GM12864 (cell line): ENCODE results near the gene GLYATL1B.

Experiments
- DNase-seq: peaks from one replicate; pipeline ENCODE4 v3.0.0-alpha.2; 2011; ENCODE audit warnings: low read depth
- H3K4me3 ChIP-seq: 2 replicates; pipeline ENCODE4 v1.5.1; 2011; ENCODE audit warnings: mild to moderate bottlenecking, low read depth, low read length, control low read depth
- CTCF ChIP-seq: IDR thresholded peaks from 2 replicates; pipeline ENCODE4 v1.5.1; 2011; ENCODE audit warnings: low read depth, mild to moderate bottlenecking, moderate library complexity, low read length, control low read depth, inconsistent platforms; ENCODE audit errors: missing control alignments

The GLYATL1B gene

GRCh38 chr11:59141191-59141590, 55.1 kb downstream of the GLYATL1B start:
- H3K4me3 ChIP-seq, result no peak overlapping the region
- no peak for DNase-seq
- TF ChIP-seq CTCF, result no peak

- H3K4me3 ChIP-seq, result peak overlapping the region; percentile 85
- no peak for TF ChIP-seq CTCF
- DNase-seq, result no peak
Observed at GRCh38 chr11:59141673-59142460, 55.8 kb downstream of the GLYATL1B start.

DNA sequence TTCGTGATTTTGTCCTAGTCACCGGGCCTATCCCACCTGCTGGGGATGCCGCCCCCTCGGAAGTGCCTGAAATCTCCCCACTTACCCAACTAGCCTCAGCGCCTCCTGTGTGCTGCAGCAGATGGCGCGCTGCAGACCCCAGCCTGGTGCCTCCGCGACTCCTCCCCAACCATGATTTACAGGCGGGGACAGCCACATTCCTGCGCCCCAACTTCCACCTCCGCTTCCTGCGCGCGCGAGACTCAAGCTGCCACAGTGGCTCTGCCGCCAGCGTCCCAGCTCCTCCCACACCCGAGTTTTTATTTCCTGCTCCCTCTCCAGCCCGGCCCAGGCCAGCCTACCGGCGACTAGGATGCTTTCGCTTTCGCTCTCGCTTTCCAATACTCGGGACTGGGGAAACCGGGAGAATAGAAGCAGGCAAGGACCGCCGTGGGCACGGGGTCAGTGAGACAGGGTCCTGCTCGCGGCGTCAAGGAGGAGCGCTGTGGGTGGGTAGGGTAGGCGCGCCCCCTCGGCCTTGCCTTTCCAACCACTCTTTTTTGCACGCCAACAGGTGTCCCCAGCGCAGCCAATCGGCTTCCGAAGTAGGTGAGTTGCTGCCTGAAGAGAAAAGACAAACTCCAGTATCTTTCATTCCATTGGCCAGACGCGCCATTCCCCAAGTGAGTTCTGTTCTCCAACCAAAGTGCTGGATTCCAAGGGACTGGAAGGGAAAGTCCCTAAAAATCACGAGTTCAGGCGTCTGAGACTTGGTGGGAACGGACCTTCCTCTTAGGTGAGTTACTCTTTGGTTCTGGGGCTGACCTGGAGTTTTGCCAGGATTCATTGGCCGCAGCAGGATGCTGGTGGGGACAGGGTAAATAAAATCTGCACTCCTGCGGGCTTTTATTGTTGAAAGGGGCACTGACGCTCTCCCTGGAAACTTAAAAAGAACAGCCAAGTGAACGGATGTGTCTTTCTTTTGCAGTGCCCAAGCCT, 56.7 kb downstream of the GLYATL1B start, which contains the start of gene FAM111A:
FAM111A (plus strand) TSS at position 327 of the 978 bp plus-strand sequence. CDS start 6,017 bp downstream, outside the sequence.
- peak; percentile 75 for DNase-seq
- TF ChIP-seq CTCF, result peak; percentile 28
- peak within 1 kb of the TSS; percentile 85 for H3K4me3 ChIP-seq

DNA sequence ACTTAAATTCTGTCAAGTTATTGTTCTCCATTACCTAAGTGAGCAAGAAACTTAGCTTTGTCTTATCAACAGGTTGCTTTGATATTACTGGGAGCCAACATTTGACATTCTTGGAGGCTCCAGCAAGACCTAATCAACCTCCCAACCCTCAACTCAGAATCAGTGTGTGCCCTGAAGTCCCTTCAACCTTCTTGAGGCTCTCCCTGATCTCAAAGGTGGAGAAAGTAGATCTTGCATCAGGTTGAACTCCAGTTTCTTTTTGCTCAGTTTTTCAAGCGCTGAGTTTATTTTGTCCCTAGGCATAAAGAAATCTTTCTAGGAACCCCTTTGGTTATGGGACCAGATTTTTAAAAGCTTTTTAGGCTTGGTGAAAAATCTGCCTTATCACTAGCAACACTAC, 58.0 kb downstream of the GLYATL1B start:
- no peak for DNase-seq
- peak overlapping the region; percentile 85 for H3K4me3 ChIP-seq
- TF ChIP-seq CTCF, result no peak
